ENCODE data around the gene SAP25. TPM values are rescaled to one million over a fixed set of nuclear protein-coding genes. Genes with fewer than 3 reads are reported as not detected.
"Not testable (repeated sequence)": the region's sequence is repeated elsewhere in the genome, so short reads cannot be mapped to it uniquely, and the experiment has no call there.

The SAP25 gene
- total RNA-seq, 3 donors from 2014 or later = 2.8 to 4.3 (median 3.5) TPM

DNA sequence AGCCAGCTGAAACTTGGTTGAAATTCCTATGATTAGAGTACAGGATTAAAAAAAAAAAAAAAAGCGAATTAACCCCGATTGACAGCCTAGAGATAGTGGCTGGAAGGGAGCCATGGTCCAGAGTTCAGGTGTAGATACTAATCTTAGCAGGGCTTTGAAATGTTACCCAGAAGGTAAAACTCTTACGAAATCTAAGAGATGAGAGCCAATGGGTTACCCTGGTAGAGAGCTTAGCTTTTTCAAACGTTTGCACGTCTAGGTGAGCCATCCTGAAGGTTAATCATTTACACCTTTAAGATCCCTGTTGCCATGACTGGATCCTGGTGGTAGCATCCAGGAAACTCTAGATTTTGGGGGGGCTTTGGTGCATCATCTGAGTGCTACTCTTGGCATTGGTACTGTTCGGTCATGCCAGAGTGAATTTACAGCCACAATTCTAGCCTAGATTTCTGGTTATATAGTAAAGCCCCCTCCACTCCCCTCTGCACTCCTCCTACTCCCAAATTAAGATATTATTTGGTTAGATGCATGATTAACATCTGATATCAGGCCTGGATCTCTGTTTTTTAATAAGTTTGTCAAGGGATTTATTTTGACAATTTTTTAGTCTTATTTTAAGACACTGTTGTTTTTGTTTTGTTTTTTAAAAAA is 33.5 kb downstream of the SAP25 start:
- TF ChIP-seq, protein P1, sequence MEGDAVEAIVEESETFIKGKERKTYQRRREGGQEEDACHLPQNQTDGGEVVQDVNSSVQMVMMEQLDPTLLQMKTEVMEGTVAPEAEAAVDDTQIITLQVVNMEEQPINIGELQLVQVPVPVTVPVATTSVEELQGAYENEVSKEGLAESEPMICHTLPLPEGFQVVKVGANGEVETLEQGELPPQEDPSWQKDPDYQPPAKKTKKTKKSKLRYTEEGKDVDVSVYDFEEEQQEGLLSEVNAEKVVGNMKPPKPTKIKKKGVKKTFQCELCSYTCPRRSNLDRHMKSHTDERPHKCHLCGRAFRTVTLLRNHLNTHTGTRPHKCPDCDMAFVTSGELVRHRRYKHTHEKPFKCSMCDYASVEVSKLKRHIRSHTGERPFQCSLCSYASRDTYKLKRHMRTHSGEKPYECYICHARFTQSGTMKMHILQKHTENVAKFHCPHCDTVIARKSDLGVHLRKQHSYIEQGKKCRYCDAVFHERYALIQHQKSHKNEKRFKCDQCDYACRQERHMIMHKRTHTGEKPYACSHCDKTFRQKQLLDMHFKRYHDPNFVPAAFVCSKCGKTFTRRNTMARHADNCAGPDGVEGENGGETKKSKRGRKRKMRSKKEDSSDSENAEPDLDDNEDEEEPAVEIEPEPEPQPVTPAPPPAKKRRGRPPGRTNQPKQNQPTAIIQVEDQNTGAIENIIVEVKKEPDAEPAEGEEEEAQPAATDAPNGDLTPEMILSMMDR (IDR thresholded peaks at IDR 0.05) = no peak
- Histone ChIP-seq H3K9me3 (no peaks in the 10 kb centered on the region), H3K4me3 (peak overlapping the region; percentile 94), H3K36me3 (ENCODE audit: low read depth) (no peaks in the 10 kb centered on the region), H3K4me1 (ENCODE audit: low read depth) (peaks cover 40% of the 10 kb centered on the region)
- intact Hi-C loops (cut with DNase I, micrococcal nuclease) = no loop called here
- DNase-seq = peak in 1 of 3 donors; percentile 89
- ATAC-seq = peak; percentile 52

DNA sequence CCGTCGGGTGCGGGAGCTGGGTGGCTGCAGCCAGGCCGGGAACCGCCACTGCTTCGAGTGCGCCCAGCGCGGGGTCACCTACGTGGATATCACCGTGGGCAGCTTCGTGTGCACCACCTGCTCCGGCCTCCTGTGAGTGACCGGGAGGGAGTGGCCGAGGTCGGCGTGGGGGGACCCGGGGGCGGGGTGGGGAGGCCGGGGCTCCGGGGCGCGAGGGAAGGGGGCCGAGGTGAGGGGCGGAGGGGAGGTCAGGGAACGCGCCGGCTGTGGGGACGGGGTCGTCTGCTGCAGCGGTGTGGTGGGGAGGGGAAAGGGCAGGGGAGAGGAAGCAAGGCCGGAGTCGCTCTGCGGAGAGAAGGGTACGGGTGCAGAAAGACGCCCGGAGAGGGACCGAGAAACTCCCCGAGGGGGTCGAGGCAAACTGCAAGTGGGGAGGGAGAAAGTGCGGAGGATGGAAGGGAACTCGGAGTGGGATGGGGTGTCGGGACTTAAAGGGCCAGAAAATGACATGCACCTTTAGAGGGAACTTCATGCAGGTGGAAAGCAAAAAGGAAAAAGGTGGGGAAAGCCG is 34.2 kb downstream of the SAP25 start:
- Histone ChIP-seq H3K4me1 (ENCODE audit: low read depth) (peaks cover 33% of the 10 kb centered on the region), H3K9me3 (no peaks in the 10 kb centered on the region), H3K36me3 (ENCODE audit: low read depth) (no peaks in the 10 kb centered on the region), H3K4me3 (peak overlapping the region; percentile 94)
- intact Hi-C loops (cut with DNase I, micrococcal nuclease) = no loop called here
- DNase-seq = no peak
- TF ChIP-seq, protein P1 (IDR thresholded peaks at IDR 0.05) = no peak
- peak; percentile 4 for ATAC-seq

DNA sequence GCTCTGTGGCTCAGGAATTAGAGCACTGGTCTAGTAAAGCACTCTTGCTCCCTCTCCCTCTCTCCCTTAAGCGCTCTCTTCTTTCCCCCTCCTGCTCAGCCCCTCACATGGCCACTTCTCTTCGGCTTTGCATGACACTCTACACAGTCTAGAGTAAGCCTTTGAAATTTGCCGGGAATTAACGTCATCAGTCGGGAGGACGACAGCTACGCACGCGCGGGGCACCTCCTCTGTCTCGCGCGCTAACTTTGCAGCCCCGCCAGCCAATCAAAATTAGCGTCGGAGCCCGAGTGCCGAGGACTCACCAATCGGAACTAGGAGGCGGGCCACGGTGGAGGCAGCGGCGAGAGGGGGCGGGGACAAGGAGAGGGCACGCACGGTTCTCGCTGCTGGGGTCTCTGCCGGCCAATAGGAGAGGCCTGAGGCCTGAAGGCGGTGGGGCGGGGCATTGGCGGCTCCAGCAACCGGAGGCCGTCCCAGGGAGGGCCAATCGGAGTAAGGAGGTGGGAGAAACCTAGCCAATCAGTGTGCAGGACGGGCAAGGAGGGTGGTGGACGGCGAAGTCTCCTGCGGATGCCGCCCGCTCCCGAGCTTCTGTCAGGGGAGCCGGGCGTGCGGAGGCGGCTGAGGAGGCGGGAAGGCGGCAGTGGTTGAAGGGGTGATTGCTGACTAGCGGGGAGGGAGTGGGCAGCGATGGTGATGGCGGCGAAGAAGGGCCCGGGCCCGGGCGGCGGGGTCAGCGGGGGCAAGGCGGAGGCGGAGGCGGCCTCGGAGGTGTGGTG is 34.9 kb downstream of the SAP25 start, which contains the start of gene AGFG2:
Gene AGFG2 (plus strand): TSS at position 550 of the 782 bp plus-strand sequence. CDS start 144 bp downstream, at position 694.
- intact Hi-C loops (cut with DNase I, micrococcal nuclease) = no loop called here
- TF ChIP-seq, protein P1 (IDR thresholded peaks at IDR 0.05) = no peak

DNA sequence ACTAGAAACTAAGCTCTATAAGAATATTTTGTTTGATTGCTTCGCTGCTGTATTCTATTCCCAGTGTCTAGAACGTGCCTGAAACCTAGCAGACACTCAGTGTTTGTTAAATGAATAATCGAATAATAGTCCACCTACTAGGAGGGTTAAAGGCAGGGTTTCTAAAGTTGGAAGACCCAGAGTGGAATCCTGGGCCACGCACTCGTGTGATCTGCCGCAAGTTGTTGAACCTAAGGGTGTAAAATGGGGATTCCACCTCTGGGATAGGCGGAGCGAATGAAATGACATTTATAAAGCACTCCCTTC is 35.4 kb downstream of the SAP25 start:
- TF ChIP-seq, protein P1 (IDR thresholded peaks at IDR 0.05) = no peak
- H3K4me3 ChIP-seq = no peak overlapping the region
- H3K9me3 ChIP-seq = no peaks in the 10 kb centered on the region
- H3K4me1 ChIP-seq (ENCODE audit: low read depth) = peaks cover 25% of the 10 kb centered on the region
- no peak for ATAC-seq
- no peaks in the 10 kb centered on the region for H3K36me3 ChIP-seq (ENCODE audit: low read depth)
- intact Hi-C loops (cut with DNase I, micrococcal nuclease) = no loop called here
- DNase-seq = no peak

More for the DNA sequence above, 34.9 kb downstream of the SAP25 start, which contains the start of gene AGFG2:
- DNase-seq = peak; percentile 100
- Histone ChIP-seq H3K4me3 (peak within 1 kb of the TSS; percentile 94), H3K36me3 (ENCODE audit: low read depth) (no peaks in the 10 kb centered on the region), H3K9me3 (no peaks in the 10 kb centered on the region), H3K4me1 (ENCODE audit: low read depth) (peaks cover 27% of the 10 kb centered on the region)
- ATAC-seq = peak; percentile 97

DNA sequence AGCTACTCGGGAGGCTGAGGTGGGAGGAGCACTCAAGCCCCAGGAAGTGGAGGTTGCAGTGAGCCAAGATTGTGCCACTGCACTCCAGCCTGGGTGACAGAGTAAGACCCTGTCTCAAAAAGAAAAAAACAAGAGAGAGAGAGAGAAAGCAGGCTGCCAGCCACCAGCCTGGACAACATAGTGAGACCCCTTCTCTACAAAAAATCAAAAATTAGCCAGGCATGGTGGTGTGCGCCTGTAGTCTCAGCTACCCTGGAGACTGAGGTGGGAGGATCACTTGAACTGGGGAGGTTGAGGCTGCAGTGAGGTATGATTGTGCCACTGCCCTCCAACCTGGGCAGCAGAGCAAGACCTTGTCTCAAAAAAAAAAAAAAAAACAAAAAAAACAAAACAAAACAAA is 37.0 kb downstream of the SAP25 start:
- ATAC-seq; intact Hi-C loops (cut with DNase I, micrococcal nuclease); DNase-seq; H3K9me3 ChIP-seq; H3K4me3 ChIP-seq; H3K36me3 ChIP-seq (ENCODE audit: low read depth): not testable (repeated sequence)
- peaks cover 24% of the 10 kb centered on the region for H3K4me1 ChIP-seq (ENCODE audit: low read depth)

DNA sequence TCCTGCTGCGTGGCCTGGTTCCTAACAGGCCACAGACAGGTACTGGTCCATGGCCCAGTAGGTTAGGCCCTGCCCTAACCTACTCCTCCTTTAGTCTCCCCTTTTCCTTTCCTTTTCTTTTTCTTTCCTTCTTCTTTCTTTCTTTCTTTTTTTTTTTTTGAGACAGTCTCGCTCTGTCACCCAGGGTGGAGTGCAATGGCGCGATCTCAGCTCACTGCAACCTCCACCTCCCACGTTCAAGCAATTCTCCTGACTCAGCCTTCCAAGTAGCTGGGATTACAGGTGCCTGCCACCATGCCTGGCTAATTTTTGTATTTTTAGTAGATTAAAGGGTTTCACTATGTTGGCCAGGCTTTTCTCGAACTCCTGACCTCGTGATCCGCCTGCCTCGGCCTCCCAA is 37.7 kb downstream of the SAP25 start:
- DNase-seq; H3K36me3 ChIP-seq (ENCODE audit: low read depth); intact Hi-C loops (cut with DNase I, micrococcal nuclease); H3K4me3 ChIP-seq; H3K9me3 ChIP-seq; ATAC-seq: not testable (repeated sequence)
- peaks cover 19% of the 10 kb centered on the region for H3K4me1 ChIP-seq (ENCODE audit: low read depth)
